SU-DHL-6 (cell line): ENCODE measurements around the gene MPIG6B.

Experiments used
- EZH2phosphoT487 ChIP-seq: fragments of 200-600 bp; sonication (generic), shearing (Covaris generic); conservative IDR thresholded peaks from 2 replicates; pipeline ENCODE4 v1.6.1; 2018; ENCODE audit warnings: mild to moderate bottlenecking, antibody characterized with exemption, low read length, moderate library complexity, mixed read lengths
- TF ChIP-seq, protein P1 (sequence below): fragments of 200-600 bp; sonication (generic); IDR thresholded peaks from one replicate; pipeline ENCODE4 v1.5.1; 2017; ENCODE audit warnings: antibody characterized with exemption, mild to moderate bottlenecking, low read length, moderate library complexity; ENCODE audit not compliant: insufficient read depth, poor library complexity, severe bottlenecking

GRCh38 chr6:31723980-31724691 is 963 bp downstream of the MPIG6B start:
- TF ChIP-seq, protein P1, sequence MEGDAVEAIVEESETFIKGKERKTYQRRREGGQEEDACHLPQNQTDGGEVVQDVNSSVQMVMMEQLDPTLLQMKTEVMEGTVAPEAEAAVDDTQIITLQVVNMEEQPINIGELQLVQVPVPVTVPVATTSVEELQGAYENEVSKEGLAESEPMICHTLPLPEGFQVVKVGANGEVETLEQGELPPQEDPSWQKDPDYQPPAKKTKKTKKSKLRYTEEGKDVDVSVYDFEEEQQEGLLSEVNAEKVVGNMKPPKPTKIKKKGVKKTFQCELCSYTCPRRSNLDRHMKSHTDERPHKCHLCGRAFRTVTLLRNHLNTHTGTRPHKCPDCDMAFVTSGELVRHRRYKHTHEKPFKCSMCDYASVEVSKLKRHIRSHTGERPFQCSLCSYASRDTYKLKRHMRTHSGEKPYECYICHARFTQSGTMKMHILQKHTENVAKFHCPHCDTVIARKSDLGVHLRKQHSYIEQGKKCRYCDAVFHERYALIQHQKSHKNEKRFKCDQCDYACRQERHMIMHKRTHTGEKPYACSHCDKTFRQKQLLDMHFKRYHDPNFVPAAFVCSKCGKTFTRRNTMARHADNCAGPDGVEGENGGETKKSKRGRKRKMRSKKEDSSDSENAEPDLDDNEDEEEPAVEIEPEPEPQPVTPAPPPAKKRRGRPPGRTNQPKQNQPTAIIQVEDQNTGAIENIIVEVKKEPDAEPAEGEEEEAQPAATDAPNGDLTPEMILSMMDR, result no peak
- TF ChIP-seq EZH2phosphoT487, result no peak
